Amygdala (tissue), 56 donors: ENCODE results near the gene GABRA5.

Experiments used
- DNase-seq, 56 donors: peaks; one replicate each; lab custom pipeline; 2025; lab: John Stamatoyannopoulos, UW

The GABRA5 gene

DNA sequence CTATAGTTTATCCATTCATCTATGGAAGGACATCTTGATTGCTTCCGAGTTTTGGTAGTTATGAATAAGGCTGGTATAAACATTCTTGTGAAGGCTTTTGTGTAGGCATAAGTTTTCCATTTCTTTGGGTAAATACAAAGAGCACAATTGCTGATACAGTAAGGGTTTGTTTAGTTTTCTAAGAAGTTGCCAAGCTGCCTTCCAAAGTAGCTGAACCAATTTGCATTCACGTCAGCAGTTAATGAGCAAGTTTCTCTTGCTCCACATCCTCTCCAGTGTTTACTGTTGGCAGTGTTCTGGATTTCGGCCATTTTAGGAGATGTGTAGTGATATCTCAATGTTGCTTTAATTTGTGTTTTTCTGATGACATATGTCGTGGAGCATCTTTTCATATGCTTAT is 34.2 kb downstream of the GABRA5 start:
- no peak for DNase-seq

DNA sequence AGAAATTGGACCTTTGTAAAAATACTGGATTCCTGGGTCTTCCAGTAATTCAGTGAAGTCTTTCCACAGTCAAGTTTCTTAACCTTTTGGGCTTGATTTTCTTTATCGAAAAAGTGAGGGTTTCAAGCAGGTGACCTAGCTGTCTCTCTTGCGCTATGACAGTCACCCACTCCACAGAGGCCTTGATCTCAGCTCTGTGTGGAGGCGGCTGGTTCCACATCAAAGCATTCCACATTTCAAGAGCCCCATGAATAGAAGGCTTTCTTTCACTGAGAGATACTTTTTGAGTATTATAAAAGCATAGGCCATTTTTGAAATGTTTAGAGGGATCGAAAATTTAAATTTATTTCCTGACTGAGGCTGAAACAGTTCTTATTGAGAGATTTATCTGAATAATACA is 43.9 kb downstream of the GABRA5 start:
- DNase-seq: no peak

DNA sequence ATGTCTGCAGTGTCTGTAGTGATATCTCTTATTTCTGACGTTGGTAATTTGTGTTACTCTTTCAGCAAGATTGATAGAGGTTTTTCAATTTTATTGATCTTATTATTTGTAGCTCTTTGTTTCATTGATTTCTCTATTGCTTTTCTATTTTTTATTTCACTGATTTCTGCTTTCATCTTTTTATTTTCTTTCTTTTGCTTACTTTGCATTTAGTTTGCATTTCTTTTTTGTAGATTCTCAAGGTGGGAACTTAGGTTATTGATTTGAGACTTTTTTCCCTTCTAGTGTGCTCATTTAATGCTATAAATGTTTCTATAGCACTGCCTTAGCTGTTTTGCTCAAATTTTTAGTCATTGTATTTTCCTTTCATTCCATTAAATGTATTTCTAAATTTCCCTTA is 54.6 kb downstream of the GABRA5 start:
- no peak for DNase-seq

DNA sequence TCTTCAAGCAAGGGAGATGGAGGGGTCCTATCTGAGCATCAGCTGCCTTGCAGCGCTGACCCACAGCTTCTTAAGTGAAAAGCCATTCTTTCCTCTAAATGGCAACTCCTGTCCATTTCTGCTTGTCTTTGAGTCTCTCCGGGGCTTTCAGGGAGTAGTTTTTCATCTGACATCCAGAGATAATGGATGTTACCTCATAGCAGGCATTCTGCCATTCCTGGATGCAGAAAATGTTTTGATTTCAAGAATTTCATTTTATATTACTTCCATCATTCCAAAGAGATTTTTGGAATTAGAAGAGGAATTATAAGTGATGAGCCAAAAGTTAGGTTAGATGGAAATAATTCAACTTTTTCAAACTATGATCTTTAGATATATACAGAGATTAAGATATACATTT is 59.2 kb downstream of the GABRA5 start:
- no peak for DNase-seq

DNA sequence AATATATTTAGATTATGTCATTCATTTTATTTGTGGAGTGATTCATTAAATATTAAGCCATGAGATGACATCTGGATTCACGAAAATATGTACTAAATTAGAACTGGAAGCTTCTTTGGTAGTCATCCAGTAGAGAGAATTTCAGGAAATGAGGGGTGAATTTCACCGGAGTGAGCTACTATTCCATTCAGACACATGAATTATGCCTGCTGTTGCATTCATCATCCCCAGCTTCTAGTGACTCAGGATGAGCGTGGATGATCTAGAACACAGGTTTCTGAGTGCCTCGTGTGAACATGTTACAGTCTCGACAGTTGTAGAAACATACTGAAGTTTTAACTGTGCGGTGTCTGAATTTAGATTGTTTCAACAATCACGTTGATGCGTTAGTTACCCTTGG is 61.2 kb downstream of the GABRA5 start:
- no peak for DNase-seq

DNA sequence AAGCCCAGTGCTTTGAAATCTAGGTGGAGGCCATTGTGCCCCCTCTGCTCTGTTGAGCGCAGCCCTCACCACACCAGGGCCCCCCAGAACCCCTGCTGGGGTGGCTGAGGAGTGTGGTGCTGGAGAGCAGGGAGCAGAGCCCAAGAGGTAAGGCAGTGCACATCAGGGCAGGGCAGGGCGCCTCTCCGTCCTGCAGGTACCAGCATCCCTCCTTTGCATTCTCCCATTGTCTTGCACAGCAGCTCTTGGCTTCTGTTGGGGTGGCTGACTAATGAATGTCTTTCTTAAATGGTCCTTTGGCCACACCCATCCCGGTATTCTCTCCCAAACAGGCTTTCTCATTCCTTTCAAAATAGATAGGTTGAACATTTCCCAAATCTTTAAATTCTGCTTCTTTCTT is 62.7 kb downstream of the GABRA5 start:
- no peak for DNase-seq

DNA sequence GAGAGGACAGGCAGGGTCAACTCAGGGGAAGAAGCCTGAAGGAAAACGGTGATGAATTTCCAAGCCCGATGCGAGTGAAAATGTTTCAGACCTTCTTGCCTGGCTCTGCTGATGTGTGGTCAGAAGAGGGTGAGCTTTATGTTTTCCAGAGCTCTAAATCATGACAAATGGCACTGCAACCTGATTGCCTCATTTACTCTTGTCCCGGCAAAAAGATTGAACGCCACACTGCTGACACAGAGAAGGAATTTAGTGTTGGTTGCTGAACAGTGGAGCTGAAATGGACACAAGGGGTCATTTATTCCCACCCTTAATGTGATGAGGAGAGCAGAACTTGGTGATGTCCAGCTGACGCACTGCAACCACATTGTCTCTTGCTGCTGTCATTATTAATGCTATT is 68.0 kb downstream of the GABRA5 start:
- no peak for DNase-seq

DNA sequence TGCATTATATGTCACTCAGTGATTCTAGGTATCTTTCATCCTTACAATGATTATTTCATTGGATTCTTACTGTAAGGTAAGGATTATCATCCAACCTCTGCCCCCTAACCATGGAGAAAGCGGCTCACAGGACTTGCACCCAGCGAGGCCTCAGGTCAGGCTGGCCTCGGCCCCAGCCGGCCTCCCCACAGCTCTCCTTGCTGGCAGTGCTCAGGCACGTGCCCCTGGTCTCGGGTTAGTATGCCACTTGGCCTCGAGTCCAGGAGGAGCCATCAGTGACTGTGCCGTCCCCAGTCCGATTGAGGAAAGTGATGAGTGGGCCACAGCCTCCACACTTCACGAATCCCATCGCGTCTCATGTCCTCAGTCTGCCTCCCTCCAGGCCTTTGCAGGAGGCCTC is 68.5 kb downstream of the GABRA5 start:
- DNase-seq: no peak

DNA sequence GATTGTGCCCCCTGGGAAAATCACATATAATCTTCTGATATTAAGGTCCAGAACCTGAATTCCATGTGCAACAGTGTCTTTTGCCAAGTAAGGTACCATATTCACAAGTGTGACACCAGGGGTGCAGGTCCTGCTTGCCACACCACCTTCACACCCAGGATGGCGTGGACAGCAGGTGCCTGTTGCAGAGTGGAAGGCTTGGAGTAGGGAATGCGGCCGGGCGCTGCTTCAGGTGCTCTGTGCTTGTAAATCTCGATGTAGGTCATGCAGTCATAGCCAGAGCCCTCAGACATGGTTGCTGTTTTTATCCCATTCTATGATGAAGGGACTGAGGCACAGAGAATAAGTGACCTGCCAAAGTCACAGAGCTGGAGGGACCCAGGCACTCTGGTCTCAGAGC is 69.6 kb downstream of the GABRA5 start:
- no peak for DNase-seq

DNA sequence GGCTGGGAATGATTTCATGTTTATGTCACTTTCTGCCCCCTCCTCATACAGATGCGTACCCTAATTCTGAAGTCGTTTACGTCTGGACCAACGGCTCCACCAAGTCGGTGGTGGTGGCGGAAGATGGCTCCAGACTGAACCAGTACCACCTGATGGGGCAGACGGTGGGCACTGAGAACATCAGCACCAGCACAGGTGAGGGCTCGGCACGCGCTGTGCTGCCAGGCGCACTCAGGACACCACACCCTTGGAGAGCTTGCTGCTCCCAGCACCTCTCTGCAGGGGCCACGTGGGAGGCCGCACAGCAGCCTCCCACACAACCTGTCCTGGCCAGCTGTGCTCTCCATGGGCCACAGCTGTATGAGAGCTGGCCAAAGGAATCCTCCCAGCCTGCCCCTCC is 70.3 kb downstream of the GABRA5 start:
- no peak for DNase-seq

DNA sequence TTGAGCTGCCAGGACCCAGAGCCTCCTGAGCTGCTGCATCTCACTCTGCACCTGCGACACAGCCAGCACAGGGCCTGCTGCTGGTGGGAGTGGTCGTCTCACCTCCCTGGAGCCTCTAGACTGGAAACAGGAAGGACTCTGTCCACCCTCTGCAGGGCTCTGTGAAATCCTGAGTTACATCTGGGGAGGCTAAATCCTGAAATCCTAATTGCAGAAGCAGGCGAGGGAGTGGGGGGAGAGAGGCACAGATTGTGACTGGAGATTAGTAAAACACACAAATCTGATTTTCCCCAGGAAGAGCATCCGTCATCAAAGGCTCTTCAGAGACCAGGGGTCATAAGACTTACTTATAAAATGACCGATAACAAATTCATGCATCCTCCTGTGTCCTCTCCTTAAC is 72.5 kb downstream of the GABRA5 start:
- DNase-seq: no peak

DNA sequence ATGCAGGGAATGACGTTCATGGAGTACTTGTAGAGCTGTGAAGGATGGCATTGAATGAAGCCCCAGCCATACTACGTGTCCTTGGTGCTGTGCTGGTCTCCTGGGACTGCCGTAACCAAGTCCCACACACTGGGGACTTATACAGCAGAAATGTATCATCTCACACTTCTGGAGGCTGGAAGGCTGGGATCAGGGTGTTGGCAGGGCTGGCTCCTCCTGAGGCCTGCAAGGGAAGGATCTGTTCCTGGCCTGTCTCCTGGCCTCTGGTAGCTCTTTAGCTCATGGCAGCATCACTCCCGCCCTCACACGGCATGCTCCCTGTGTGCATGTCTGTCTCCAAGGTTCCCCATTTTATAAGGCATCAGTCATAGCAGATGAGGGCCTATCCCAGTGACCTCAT is 74.6 kb downstream of the GABRA5 start:
- no peak for DNase-seq

DNA sequence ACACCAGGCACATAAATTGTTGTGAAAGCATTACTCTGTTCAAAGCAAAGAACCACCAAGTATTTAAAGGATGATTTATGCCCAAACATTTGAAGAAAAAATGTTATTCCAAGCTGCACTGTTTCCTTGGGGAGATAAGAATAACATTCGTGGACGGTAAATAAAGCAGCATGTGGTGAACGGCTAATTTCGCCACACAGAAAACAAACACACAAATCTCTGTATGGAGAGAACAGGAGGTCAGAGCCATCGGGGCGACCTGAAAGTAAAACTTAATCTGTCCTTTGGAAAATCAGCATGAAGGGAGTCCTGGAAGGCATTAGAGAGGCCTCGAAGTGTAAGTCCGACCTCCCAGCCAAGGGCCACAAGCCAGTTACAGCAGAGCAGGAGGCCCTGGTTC is 77.0 kb downstream of the GABRA5 start:
- DNase-seq: no peak

DNA sequence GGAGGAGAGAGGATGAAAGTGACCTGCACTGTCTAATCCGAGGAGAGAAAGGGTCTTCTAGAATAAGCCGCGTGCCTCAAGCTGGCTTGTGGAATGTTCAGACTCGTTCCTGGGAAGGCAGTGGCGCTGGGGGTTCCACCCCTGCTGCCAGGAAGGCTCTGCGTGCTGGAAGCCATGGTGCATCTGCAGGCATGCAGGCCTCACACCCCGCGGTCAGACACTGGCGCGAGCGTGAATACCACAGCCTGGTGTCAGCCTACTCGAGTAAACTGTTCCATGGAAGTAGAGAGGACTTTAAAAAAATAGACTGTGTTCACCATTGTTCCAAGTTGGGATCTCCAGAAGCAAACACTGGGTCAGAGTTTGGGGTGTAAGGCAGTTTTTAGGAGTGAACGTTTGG is 78.2 kb downstream of the GABRA5 start:
- DNase-seq: no peak

DNA sequence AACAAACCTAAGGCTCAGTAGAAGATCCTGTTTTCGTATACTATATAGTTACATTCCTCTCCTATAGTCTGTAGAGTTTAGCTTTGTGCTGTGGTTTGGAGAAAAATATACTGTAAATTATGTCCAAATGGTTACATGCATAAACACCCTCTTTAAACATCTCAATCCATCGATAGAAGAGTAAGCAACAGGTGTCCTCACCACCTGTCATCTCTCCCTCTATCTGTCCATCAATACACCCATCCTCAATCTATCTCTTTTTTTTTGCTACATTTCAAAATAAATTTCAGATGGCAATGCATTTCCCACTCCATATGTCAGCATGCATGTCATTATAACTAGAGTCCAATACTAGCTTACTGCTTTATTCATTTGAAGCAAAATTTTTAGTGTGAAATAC is 83.1 kb downstream of the GABRA5 start:
- DNase-seq: no peak

DNA sequence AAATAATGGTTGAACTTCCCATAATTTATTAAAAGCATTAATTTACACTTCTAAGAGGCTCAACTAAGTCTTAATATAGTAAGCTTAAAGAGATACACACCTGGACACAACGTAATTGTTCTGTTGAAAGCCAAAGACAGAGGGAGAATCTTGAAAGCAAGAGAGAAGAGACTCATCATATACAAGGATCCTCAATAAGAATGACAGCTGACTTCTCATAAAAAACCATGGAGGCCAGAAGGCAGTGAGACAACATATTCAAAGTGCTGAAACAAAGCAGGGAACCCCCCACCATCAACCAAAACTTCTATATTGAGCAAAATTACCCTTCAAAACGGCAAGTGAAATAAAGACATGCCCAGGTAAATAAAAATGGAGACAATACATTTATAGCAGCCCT is 87.5 kb downstream of the GABRA5 start:
- DNase-seq: no peak

DNA sequence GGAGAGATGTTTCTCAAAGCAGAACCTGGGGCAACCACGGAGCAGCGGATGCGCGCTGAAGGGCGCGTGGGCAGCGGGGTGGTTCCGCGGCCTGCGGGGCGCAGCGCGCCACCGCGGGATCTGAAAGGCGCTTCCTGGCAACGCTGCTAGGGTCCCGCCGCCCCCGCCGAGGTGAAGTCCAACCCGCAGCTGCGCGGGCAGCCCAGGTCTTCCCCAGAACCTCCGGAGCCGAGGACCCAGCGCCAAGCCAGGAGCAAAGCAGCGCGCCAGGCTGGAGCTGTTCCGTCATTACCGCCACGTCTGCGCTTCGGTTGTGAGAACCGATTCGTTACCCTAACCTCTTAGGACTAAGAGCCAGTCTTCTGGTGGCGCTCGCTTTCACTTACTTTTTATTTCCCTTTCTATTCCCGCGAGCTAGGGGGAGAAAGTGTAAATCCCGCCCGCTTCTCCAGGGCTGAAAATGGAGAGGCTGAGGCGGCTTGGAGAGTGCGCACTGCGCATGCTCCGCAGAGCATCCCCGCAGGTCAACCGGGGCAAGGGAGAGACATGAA is 100.9 kb downstream of the GABRA5 start:
- DNase-seq: peak in 14 of 56 donors; percentile 5 to 55 (median 34)

DNA sequence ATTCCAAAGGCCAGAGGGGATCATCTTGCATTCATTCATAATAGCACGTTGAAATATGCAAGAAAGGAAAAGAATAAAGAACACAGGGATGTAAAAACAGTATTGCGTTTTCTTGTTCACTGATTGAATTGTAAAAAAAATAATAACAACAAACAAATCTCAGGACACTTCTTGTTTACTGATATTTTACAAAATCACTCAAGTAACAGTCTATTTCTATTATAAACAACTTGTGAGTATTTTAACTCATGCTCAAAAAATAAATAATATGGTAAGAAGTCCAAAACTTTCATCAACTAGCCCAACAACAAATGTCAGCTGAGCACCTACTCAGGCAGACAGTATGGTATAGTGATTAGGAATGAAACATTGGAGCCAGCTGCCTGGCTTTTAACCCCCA is 101.9 kb downstream of the GABRA5 start:
- DNase-seq: no peak

DNA sequence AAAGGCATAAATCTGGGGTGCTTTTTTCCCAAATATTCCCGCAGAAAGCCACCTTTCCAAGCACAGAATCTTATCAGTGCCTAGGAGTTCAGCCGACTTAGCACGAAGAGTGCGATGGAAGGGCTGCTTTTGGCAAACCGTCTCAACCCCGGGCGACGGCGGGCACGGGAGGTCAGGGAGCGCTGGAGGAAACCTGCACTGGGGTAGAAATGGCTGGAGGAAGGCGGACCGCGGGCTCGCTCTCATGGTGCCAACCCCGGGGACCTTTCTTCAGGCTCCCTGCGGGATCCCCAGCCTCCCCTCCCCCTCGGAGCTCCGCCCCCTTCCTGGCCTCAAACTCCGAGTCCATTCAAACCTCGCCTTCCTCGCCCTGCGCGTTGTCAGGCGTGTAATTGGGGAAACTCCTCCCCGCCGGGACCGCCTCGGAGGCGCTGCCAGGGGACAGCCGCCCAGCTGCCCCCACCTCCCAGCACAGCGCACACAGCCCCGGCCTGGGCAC is 103.9 kb downstream of the GABRA5 start, which contains the start of gene GABRG3:
TSS of gene GABRG3 (plus strand) at position 470 of the 499 bp plus-strand sequence.
- DNase-seq: peak in 2 of 56 donors; percentile 13 to 26

DNA sequence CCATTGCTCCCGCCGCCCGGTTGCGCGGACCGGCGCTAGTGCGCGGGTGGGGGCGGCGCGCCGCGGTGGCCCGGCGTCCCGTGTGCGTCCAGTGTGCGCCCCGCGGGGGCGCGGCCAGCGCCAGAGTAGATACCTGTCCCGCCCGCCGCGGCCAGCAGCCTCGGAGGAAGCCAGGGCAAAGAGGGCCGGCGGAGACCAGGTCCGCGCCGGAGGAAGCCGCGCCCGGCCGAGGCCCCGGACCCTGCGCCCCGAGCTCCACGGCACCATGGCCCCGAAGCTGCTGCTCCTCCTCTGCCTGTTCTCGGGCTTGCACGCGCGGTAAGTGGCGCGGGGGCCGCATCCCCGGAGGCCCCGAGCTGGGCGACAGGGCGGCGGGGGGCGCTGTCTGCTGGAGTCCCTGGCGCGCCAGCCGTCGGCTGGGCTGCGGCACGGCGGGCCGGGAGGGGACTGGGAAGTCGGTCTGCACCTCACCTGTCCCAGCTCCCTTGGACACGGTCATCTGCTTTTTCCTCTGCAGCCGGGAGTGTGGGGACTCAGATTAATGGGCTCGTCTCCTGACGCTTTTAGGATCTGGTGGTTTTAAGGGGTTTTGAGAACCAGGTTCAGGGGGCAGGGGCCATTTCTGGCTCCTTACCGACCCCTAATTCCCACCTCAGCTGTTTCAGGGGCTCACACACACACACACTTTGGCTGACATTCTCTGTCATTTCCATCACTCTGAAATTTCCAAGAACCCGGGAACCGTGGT is 104.6 kb downstream of the GABRA5 start:
- DNase-seq: peak in 2 of 56 donors; percentile 17 to 34

DNA sequence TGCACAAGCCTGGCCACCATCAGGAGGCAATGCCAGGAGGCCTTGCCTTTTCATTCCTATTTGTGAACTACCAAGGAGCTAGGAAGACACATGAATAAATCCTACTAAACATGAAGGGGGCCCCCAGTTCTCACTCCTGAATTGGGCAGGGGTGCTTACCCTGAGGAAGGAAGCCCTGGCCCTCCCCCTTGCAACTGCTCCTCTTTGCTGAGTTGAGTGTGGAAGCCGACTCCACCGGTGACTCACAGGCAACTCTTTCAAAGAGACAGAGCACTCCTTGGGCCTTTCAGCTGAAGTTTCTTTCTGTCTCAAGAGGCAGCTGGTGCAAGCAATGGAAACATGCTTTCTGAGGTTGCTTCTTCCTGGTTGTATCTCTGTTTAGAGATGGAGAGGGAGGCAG is 105.8 kb downstream of the GABRA5 start:
- no peak for DNase-seq

DNA sequence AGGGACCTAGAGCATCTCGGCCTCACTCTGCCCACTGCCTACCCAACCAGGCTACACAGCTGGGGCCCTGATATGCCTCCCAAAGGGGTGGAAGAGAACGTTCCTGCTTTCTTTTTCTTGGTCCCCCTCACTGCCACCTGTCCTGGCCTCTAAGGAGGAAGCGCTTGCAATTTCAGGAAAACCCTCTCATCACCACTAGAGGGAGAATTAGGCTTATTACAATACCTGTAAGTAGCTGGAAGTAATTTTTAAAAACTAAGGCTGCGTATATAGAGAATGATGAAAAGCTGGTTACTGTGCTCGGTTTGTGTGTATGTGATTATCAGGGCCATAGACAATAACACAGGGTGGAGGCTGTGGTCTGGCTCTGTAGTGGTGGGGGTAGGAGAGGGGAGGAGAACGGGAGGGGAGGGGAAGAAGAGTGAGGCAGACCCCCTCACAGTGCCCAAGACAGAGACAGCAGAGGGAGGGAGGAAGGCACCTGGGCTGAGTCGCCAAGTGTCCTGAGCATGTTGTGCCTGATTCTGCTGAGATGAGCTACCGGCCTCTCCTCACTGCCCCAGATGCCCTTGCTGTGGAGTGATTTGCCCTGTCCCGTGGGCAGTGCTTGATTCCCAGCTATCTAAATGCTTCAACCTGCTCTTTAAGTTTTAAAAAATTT is 107.4 kb downstream of the GABRA5 start:
- DNase-seq: peak in 1 of 56 donors; percentile 7
